ENCODE measurements around the gene MARCHF4.
A peak's percentile ranks its signal among the peaks of the same experiment; 100 is the strongest.

The MARCHF4 gene

GRCh38 chr2:216365518-216365917, 6.8 kb downstream of the MARCHF4 start:
- TF ChIP-seq EGR1 (IDR thresholded peaks at IDR 0.05): no peak
- no peak for TF ChIP-seq TAF1 (IDR thresholded peaks at IDR 0.05; ENCODE audit: low read depth)
- TF ChIP-seq USF1 (IDR thresholded peaks at IDR 0.05): no peak
- no peak for TF ChIP-seq CEBPB (IDR thresholded peaks at IDR 0.05)
- TF ChIP-seq RAD21 (IDR thresholded peaks at IDR 0.05; ENCODE audit: low read depth): no peak
- no peak for TF ChIP-seq YY1 (IDR thresholded peaks at IDR 0.05; ENCODE audit: low read depth)
- no peak for TF ChIP-seq TCF12 (IDR thresholded peaks at IDR 0.05; ENCODE audit: low read depth)
- TF ChIP-seq FOXM1 (IDR thresholded peaks at IDR 0.05; ENCODE audit: borderline replicate concordance, low read depth): no peak
- no peak for TF ChIP-seq EP300 (IDR thresholded peaks at IDR 0.05; ENCODE audit: borderline replicate concordance)
- no peak for TF ChIP-seq REST (IDR thresholded peaks at IDR 0.05; ENCODE audit: low read depth)
- no peak for TF ChIP-seq NFIC (IDR thresholded peaks at IDR 0.05)
- no peak for TF ChIP-seq MAX (IDR thresholded peaks at IDR 0.05)

DNA sequence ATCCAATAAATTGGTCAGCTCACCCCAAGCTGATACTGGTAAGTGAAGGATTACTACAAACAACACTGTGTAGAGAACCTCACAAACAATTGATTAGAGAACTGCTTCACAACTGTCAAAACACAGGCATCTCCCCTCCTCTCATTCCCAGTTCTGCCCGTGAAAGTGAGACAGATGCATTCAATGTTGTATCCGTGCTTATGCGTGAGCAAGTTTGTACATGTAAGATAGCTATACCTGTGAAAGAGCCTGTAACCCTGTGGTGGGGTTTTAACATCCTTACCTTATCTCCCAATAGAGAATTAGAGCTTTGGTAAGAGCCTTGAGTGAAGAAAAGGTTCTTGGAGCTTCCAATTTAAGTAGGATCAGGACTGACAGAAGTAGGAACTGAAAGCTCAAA, 9.1 kb downstream of the MARCHF4 start:
- TF ChIP-seq NFIC (IDR thresholded peaks at IDR 0.05) (no peak), USF1 (IDR thresholded peaks at IDR 0.05) (no peak), RAD21 (IDR thresholded peaks at IDR 0.05; ENCODE audit: low read depth) (no peak), REST (IDR thresholded peaks at IDR 0.05; ENCODE audit: low read depth) (no peak), CEBPB (IDR thresholded peaks at IDR 0.05) (no peak), FOXM1 (IDR thresholded peaks at IDR 0.05; ENCODE audit: borderline replicate concordance, low read depth) (no peak), MAX (IDR thresholded peaks at IDR 0.05) (no peak), EP300 (IDR thresholded peaks at IDR 0.05; ENCODE audit: borderline replicate concordance) (no peak), TAF1 (IDR thresholded peaks at IDR 0.05; ENCODE audit: low read depth) (no peak), TCF12 (IDR thresholded peaks at IDR 0.05; ENCODE audit: low read depth) (no peak), CREB1 (IDR thresholded peaks at IDR 0.05; ENCODE audit: low read depth) (no peak), TEAD4 (IDR thresholded peaks at IDR 0.05) (no peak), YY1 (IDR thresholded peaks at IDR 0.05; ENCODE audit: low read depth) (no peak), EGR1 (IDR thresholded peaks at IDR 0.05) (no peak), ZBTB7A (IDR thresholded peaks at IDR 0.05; ENCODE audit: low read depth) (no peak)

GRCh38 chr2:216362730-216363129, 9.6 kb downstream of the MARCHF4 start:
- no peak for TF ChIP-seq MAX (IDR thresholded peaks at IDR 0.05)
- TF ChIP-seq NFIC (IDR thresholded peaks at IDR 0.05): peak; percentile 54
- TF ChIP-seq FOXM1 (IDR thresholded peaks at IDR 0.05; ENCODE audit: borderline replicate concordance, low read depth): no peak

GRCh38 chr2:216355711-216356110, 16.6 kb downstream of the MARCHF4 start:
- TF ChIP-seq REST (IDR thresholded peaks at IDR 0.05; ENCODE audit: low read depth): no peak
- TF ChIP-seq RAD21 (IDR thresholded peaks at IDR 0.05; ENCODE audit: low read depth): no peak
- no peak for TF ChIP-seq CEBPB (IDR thresholded peaks at IDR 0.05)
- TF ChIP-seq EP300 (IDR thresholded peaks at IDR 0.05; ENCODE audit: borderline replicate concordance): no peak
- no peak for TF ChIP-seq CREB1 (IDR thresholded peaks at IDR 0.05; ENCODE audit: low read depth)
- no peak for TF ChIP-seq MAX (IDR thresholded peaks at IDR 0.05)
- TF ChIP-seq NFIC (IDR thresholded peaks at IDR 0.05): no peak
- TF ChIP-seq ZBTB7A (IDR thresholded peaks at IDR 0.05; ENCODE audit: low read depth): no peak
- TF ChIP-seq TAF1 (IDR thresholded peaks at IDR 0.05; ENCODE audit: low read depth): no peak
- no peak for TF ChIP-seq FOXM1 (IDR thresholded peaks at IDR 0.05; ENCODE audit: borderline replicate concordance, low read depth)
- no peak for TF ChIP-seq USF1 (IDR thresholded peaks at IDR 0.05)
- no peak for TF ChIP-seq TEAD4 (IDR thresholded peaks at IDR 0.05)
- no peak for TF ChIP-seq EGR1 (IDR thresholded peaks at IDR 0.05)
- no peak for TF ChIP-seq TCF12 (IDR thresholded peaks at IDR 0.05; ENCODE audit: low read depth)
- no peak for TF ChIP-seq YY1 (IDR thresholded peaks at IDR 0.05; ENCODE audit: low read depth)
